ENCODE data around the gene RNF213.

DNA sequence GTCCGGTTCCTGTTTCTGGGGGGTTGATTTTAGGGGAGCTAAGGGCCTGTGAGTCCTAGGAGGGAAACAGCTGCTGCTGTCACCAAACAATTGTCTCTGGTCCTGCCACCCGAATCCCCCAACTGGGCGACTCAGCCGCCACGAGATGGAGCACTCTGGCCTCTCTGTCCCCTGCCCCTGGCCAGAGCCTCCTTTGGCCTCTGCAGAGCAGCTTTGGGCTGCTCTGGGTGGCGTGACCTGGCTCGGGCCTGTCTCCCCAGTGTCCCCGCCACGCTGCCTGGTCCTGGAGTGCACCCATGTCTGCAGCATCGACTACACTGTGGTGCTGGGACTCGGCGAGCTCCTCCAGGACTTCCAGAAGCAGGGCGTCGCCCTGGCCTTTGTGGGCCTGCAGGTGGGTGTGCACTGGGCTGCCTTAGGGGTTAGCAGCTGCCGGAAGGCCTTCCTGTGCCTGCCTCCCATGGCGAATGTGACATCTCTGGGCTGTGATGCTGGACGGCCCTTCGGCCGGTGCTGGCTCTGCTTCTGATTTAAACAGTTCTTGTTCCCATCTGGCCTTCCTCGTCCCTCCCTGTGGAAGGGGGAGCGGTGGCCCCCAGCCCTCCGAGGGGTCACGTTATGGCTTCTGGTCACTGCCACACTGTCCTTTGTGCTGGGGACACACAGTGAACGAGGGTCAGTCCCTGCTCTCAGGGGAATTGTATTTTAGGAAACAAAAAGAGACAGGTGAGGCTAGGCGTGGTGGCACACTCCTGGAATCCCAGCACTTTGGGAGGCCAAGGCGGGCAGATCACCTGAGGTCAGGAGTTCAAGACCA lies 11.6 kb upstream of the RNF213 start:
- TF ChIP-seq, protein P1, sequence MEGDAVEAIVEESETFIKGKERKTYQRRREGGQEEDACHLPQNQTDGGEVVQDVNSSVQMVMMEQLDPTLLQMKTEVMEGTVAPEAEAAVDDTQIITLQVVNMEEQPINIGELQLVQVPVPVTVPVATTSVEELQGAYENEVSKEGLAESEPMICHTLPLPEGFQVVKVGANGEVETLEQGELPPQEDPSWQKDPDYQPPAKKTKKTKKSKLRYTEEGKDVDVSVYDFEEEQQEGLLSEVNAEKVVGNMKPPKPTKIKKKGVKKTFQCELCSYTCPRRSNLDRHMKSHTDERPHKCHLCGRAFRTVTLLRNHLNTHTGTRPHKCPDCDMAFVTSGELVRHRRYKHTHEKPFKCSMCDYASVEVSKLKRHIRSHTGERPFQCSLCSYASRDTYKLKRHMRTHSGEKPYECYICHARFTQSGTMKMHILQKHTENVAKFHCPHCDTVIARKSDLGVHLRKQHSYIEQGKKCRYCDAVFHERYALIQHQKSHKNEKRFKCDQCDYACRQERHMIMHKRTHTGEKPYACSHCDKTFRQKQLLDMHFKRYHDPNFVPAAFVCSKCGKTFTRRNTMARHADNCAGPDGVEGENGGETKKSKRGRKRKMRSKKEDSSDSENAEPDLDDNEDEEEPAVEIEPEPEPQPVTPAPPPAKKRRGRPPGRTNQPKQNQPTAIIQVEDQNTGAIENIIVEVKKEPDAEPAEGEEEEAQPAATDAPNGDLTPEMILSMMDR (conservative IDR thresholded peaks at IDR 0.05; ENCODE audit: low read length), result no peak
- no peak for TF ChIP-seq EZH2phosphoT487 (IDR thresholded peaks at IDR 0.05; ENCODE audit: borderline replicate concordance)
